Activated CD4-positive, alpha-beta T cell treated with anti-CD3 and anti-CD28 coated beads, Interleukin-2, Interleukin-6, amounts not matched to agents 100 ng/mL and 50 ng/mL, durations not matched to agents 16 hours and 8 hours (primary cell): ENCODE results near the gene ARHGAP22.

Experiments used
- DNase-seq: peaks from one replicate; pipeline ENCODE4 v3.0.0-alpha.2; 2020

ARHGAP22 gene

GRCh38 chr10:48606530-48607355 lies 1.9 kb upstream of the ARHGAP22 start:
- no peak for DNase-seq

- DNase-seq, result no peak
These were observed 1.1 kb upstream of the ARHGAP22 start for GRCh38 chr10:48605786-48606529.

- DNase-seq, result no peak
These were observed 558 bp downstream of the ARHGAP22 start for GRCh38 chr10:48604039-48604990.

DNA sequence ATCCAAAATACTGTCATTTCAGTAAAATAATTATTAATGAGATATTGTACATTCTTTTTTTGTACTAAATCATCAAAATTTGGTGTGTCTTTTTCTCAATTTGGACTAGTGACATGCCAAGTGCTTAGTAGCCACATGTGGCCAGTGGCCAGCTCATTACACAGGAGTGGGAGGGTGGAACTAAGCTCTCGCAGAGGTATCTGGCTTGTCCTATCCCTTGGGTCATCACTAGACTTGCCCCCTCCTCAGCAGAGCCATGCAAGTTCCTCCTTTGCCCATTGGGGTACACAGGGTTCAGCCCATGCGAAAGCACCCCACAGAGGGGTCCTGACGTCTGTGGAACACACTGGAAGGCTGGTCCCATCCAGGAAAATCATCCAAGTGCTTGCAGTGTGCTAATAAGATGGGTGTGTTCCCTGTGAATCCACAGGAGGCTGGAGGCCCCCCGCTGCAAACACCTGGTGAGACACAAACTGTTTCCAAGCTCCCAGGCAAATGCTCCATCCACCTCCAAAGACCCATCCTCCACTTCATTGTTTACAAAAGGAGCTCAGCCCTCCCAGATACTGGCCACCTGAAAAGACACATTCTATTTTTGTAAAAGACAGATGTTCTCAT lies 1.3 kb downstream of the ARHGAP22 start:
- DNase-seq, result no peak

GRCh38 chr10:48602401-48603135 lies 2.3 kb downstream of the ARHGAP22 start:
- DNase-seq, result no peak

- no peak for DNase-seq
These were observed 3.1 kb downstream of the ARHGAP22 start for GRCh38 chr10:48601789-48602188.

GRCh38 chr10:48600645-48601505 lies 4.0 kb downstream of the ARHGAP22 start:
- no peak for DNase-seq

GRCh38 chr10:48599830-48600134 lies 5.1 kb downstream of the ARHGAP22 start:
- DNase-seq, result no peak

- DNase-seq, result no peak
These were observed 5.7 kb downstream of the ARHGAP22 start for GRCh38 chr10:48598936-48599829.

GRCh38 chr10:48598243-48598935 lies 6.5 kb downstream of the ARHGAP22 start:
- DNase-seq, result no peak

DNA sequence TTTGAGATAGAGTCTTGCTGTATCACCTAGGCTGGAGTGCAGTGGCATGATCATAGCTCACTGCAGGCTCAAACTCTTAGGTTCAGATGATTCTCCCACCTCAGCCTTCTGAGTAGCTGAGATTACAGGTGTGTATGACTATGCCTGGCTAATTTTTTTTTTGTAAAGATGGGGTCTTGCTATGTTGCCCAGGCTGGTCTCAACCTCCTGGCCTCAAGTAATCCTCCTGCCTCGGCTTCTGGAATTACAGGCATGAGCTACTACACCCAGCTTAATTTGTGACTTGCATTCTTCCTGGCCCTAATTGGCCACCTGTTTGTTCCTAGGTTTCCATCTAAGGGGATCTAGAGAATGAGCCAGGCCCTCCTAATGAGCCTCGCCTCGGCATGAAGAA lies 9.3 kb downstream of the ARHGAP22 start:
- DNase-seq, result no peak

- DNase-seq, result no peak
These were observed 9.9 kb downstream of the ARHGAP22 start for GRCh38 chr10:48594803-48595538.

- DNase-seq, result no peak
These were observed 10.5 kb downstream of the ARHGAP22 start for GRCh38 chr10:48594371-48594770.

- DNase-seq, result no peak
These were observed 12.5 kb downstream of the ARHGAP22 start for GRCh38 chr10:48592346-48592745.

DNA sequence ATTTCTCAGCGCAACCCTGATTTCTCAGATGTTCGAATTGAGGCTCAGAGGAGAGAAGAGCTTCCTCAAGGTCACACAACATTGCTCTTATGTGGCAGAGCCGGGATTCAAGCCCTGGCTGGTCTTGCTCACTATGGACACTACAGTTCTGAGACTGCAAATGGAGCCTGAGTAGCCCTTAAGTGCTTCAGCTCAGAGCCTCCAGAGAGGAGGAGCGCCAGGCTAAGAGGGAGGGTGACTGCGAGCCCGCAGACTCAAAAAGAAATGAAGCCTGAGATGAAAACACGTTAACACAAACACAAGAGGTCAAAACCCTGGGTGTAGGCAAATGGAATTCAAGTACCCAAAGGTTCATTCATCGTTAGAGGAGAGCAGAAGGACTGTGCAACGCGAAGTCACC lies 13.9 kb downstream of the ARHGAP22 start:
- no peak for DNase-seq

DNA sequence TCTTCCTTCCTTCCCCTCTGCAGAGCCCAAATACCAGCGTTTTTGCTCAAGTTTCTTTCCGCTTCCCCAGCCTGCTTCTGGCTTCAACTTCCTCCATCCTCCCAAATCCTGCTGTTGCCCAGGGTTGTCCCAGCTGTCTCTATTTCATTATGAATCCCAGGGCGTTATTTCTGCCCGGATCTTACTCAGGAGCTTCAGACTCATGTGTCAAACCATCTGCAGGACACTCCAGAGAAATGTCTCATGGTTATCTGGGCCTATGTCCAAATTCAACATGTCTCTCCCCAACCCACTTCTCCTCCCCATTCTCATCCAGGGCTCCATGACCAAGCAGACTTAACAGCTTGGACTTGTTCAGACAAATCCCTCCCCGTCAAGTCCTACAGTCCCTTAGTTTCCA lies 15.6 kb downstream of the ARHGAP22 start:
- DNase-seq, result no peak

DNA sequence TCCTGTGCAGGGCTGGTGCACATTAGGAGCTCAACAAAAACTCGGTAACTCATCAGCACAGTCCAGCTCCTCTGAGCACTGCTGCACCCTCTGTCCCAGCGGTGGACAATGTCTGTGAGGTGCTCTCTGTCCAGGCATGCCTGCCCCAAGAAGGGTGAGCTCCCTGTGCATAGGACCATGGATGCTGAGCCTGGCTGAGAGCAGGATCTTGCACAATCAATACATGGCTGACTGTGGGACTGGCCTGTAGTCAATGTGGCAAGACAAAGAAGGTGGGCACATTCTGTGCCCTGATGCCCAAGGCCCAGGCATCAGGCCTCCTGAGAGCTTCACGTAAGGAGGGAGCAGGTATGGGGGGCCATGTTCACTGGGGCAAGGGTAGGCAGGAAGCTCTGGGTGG lies 17.1 kb downstream of the ARHGAP22 start:
- no peak for DNase-seq

GRCh38 chr10:48587101-48587500 lies 17.8 kb downstream of the ARHGAP22 start:
- no peak for DNase-seq

GRCh38 chr10:48582970-48583369 lies 21.9 kb downstream of the ARHGAP22 start:
- no peak for DNase-seq
